HG02571 (cell line): Measurements from ENCODE around the gene EPB41L4B.

ENCODE experiments used
- ATAC-seq: cut with Tn5 transposase; IDR thresholded peaks from one replicate; pipeline ENCODE4 v1.9.1; 2021; ENCODE audit warnings: mild to moderate bottlenecking, moderate library complexity; ENCODE audit not compliant: unreplicated experiment

EPB41L4B gene

GRCh38 chr9:109321727-109322126 is 868 bp upstream of the EPB41L4B start:
- no peak for ATAC-seq

GRCh38 chr9:109320331-109320741 is 523 bp downstream of the EPB41L4B start:
- ATAC-seq, result peak; percentile 23

GRCh38 chr9:109319626-109320241 is 1.1 kb downstream of the EPB41L4B start:
- ATAC-seq, result no peak

GRCh38 chr9:109319017-109319625 is 1.7 kb downstream of the EPB41L4B start:
- ATAC-seq, result no peak

- no peak for ATAC-seq
Observed at GRCh38 chr9:109317979-109318741, 2.7 kb downstream of the EPB41L4B start.

- ATAC-seq, result no peak
Observed at GRCh38 chr9:109317311-109317978, 3.4 kb downstream of the EPB41L4B start.

- no peak for ATAC-seq
Observed at GRCh38 chr9:109316207-109316640, 4.6 kb downstream of the EPB41L4B start.

GRCh38 chr9:109315480-109316206 is 5.2 kb downstream of the EPB41L4B start:
- no peak for ATAC-seq

GRCh38 chr9:109314011-109314531 is 6.8 kb downstream of the EPB41L4B start:
- no peak for ATAC-seq

- no peak for ATAC-seq
Observed at GRCh38 chr9:109313351-109313750, 7.5 kb downstream of the EPB41L4B start.

GRCh38 chr9:109312783-109313182 is 8.1 kb downstream of the EPB41L4B start:
- no peak for ATAC-seq

- no peak for ATAC-seq
Observed at GRCh38 chr9:109311731-109312130, 9.1 kb downstream of the EPB41L4B start.

- ATAC-seq, result no peak
Observed at GRCh38 chr9:109311286-109311685, 9.6 kb downstream of the EPB41L4B start.

GRCh38 chr9:109310486-109310901 is 10.4 kb downstream of the EPB41L4B start:
- no peak for ATAC-seq

- no peak for ATAC-seq
Observed at GRCh38 chr9:109309282-109309681, 11.6 kb downstream of the EPB41L4B start.

GRCh38 chr9:109307380-109308240 is 13.2 kb downstream of the EPB41L4B start:
- no peak for ATAC-seq

GRCh38 chr9:109305801-109306200 is 15.1 kb downstream of the EPB41L4B start:
- ATAC-seq, result no peak

- ATAC-seq, result no peak
Observed at GRCh38 chr9:109304347-109304746, 16.5 kb downstream of the EPB41L4B start.

GRCh38 chr9:109303900-109304299 is 17.0 kb downstream of the EPB41L4B start:
- no peak for ATAC-seq

GRCh38 chr9:109302606-109303005 is 18.3 kb downstream of the EPB41L4B start:
- no peak for ATAC-seq
